SH-SY5Y (cell line): Measurements from ENCODE around the gene CAPN1.

Source experiments
- GATA2 ChIP-seq: IDR thresholded peaks from 2 replicates; pipeline ENCODE4 v1.6.1; 2011; ENCODE audit warnings: mild to moderate bottlenecking, low read depth, low read length
- GATA3 ChIP-seq: IDR thresholded peaks from 2 replicates; pipeline ENCODE4 v1.6.1; 2011; ENCODE audit warnings: low read depth, mild to moderate bottlenecking, low read length, moderate library complexity

DNA sequence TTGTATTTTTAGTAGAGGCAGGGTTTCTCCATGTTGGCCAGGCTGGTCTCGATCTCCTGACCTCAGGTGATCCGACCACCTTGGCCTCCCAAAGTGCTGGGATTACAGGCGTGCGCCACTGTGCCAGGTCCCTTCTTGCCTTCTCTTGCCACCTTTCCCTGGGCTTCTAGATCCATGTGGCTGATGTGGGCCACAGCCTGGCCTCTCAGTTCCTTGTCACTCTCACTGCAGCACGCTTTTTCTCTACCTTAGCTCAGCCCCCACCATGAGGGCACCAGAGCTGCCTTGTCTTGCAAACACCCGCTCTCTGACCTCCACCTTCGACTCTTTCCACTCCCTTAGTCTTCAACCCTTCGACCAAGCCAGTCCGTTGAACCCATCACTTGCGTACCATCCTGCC lies 7.5 kb downstream of the CAPN1 start:
- TF ChIP-seq GATA2 (no peak), GATA3 (no peak)
